PC-3 (cell line): ENCODE results near the gene TSPAN12.

ENCODE experiments used
- EZH2 ChIP-seq: fragments of 300-600 bp; sonication (generic); IDR thresholded peaks from one replicate; pipeline ENCODE4 v1.6.1; 2017; ENCODE audit warnings: antibody characterized with exemption, mild to moderate bottlenecking, low read length; ENCODE audit not compliant: unreplicated experiment
- EZH2phosphoT487 ChIP-seq: fragments of 300-600 bp; sonication (generic); IDR thresholded peaks from 2 replicates; pipeline ENCODE4 v1.6.1; 2018; ENCODE audit warnings: mild to moderate bottlenecking, antibody characterized with exemption, low read length, borderline replicate concordance
- TF ChIP-seq, protein P1 (sequence below): fragments of 300-600 bp; sonication (generic); conservative IDR thresholded peaks from 2 replicates; pipeline ENCODE4 v1.5.1; 2017; ENCODE audit warnings: antibody characterized with exemption, low read depth, mild to moderate bottlenecking, low read length

DNA sequence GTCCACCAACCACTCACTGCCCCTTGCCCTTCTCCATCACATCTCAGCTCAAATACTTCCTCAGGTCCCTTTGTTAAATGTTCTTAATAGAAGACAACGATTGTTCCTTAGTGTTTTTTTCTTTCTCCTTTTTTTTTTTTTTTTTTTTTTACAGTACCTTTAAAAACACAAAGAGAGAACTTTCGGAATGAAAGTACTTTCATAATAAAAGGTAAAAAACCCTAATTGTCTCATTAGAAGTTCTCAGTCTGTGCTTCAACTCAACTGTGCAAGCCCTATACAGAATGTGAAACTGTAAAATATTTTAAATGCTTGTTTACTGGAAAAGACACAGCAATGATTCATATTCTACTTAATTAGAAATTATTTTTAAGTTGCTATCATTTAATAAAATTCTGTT, 29.4 kb downstream of the TSPAN12 start:
- TF ChIP-seq, protein P1, sequence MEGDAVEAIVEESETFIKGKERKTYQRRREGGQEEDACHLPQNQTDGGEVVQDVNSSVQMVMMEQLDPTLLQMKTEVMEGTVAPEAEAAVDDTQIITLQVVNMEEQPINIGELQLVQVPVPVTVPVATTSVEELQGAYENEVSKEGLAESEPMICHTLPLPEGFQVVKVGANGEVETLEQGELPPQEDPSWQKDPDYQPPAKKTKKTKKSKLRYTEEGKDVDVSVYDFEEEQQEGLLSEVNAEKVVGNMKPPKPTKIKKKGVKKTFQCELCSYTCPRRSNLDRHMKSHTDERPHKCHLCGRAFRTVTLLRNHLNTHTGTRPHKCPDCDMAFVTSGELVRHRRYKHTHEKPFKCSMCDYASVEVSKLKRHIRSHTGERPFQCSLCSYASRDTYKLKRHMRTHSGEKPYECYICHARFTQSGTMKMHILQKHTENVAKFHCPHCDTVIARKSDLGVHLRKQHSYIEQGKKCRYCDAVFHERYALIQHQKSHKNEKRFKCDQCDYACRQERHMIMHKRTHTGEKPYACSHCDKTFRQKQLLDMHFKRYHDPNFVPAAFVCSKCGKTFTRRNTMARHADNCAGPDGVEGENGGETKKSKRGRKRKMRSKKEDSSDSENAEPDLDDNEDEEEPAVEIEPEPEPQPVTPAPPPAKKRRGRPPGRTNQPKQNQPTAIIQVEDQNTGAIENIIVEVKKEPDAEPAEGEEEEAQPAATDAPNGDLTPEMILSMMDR: no peak
- TF ChIP-seq EZH2 (no peak), EZH2phosphoT487 (no peak)
